GM12874 (cell line): Measurements from ENCODE around the gene MITD1.

Experiments used
- TF ChIP-seq, protein P1 (sequence below): IDR thresholded peaks from 2 replicates; pipeline ENCODE4 v1.5.1; 2011; ENCODE audit warnings: low read depth, mild to moderate bottlenecking, control low read depth, low read length, moderate library complexity; ENCODE audit not compliant: insufficient read depth

MITD1 gene

DNA sequence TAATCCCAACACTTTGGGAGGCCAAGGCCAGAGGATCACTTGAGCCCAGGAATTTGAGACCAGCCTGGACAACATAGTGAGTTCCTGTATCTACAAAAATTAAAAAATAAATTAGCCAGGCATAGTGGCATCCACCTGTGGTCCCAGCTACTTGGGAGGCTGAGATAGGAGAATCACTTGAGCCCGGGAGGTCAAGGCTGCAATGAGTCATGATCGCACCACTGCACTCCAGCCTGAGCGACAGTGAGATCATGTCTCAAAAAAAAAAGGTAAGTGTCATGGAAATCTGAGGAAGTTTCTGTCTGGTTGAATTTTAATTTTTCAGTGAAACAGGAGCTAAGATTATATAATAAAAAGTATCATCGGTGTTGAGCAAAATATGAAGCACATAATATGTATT, 41.9 kb downstream of the MITD1 start:
- TF ChIP-seq, protein P1, sequence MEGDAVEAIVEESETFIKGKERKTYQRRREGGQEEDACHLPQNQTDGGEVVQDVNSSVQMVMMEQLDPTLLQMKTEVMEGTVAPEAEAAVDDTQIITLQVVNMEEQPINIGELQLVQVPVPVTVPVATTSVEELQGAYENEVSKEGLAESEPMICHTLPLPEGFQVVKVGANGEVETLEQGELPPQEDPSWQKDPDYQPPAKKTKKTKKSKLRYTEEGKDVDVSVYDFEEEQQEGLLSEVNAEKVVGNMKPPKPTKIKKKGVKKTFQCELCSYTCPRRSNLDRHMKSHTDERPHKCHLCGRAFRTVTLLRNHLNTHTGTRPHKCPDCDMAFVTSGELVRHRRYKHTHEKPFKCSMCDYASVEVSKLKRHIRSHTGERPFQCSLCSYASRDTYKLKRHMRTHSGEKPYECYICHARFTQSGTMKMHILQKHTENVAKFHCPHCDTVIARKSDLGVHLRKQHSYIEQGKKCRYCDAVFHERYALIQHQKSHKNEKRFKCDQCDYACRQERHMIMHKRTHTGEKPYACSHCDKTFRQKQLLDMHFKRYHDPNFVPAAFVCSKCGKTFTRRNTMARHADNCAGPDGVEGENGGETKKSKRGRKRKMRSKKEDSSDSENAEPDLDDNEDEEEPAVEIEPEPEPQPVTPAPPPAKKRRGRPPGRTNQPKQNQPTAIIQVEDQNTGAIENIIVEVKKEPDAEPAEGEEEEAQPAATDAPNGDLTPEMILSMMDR, result no peak

DNA sequence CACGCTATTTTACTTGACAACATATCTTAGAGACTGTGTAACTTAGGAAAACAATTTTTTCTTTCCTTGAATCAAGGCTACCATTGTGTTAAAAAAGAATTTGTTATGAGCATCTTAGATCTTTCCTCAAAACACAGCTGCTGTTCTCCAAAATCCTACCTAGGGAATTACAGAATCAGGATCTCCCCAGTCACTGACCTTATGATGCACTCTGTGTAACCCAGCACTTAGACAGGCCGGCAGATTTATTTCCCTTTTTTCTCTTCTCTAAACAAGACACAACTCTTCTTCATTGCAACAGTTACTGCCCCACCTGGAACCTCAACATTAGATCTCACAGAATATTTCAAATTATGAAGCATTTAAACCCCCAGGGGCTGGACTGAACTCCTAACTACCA, 52.9 kb downstream of the MITD1 start:
- TF ChIP-seq, protein P1, result no peak
